Measurements from ENCODE around the gene CES1.

GRCh38 chr16:55821210-55821609 is 11.7 kb downstream of the CES1 start:
- TF ChIP-seq EP300 (IDR thresholded peaks at IDR 0.05): no peak
- no peak for TF ChIP-seq POLR2A (IDR thresholded peaks at IDR 0.05; ENCODE audit: low read depth)
- TF ChIP-seq POLR2AphosphoS5 (IDR thresholded peaks at IDR 0.05): no peak

Data from esophagus muscularis mucosa (tissue), 3 donors.